Epithelial cell of esophagus (primary cell): ENCODE measurements around the gene NCSTN.
A peak's percentile ranks its signal among the peaks of the same experiment; 100 is the strongest.

ENCODE experiments used
- DNase-seq: peaks from one replicate; pipeline ENCODE4 v3.0.0; 2010; ENCODE audit warnings: low read depth
- H3K4me3 ChIP-seq: 2 replicates; pipeline ENCODE4 v1.5.1; 2011; ENCODE audit warnings: mild to moderate bottlenecking, low read length, control low read depth
- TF ChIP-seq, protein P1 (sequence below): IDR thresholded peaks from 2 replicates; pipeline ENCODE4 v1.5.1; 2011; ENCODE audit warnings: low read depth, mild to moderate bottlenecking, low read length, control low read depth, inconsistent platforms; ENCODE audit not compliant: insufficient read depth; ENCODE audit errors: missing control alignments

Gene NCSTN

DNA sequence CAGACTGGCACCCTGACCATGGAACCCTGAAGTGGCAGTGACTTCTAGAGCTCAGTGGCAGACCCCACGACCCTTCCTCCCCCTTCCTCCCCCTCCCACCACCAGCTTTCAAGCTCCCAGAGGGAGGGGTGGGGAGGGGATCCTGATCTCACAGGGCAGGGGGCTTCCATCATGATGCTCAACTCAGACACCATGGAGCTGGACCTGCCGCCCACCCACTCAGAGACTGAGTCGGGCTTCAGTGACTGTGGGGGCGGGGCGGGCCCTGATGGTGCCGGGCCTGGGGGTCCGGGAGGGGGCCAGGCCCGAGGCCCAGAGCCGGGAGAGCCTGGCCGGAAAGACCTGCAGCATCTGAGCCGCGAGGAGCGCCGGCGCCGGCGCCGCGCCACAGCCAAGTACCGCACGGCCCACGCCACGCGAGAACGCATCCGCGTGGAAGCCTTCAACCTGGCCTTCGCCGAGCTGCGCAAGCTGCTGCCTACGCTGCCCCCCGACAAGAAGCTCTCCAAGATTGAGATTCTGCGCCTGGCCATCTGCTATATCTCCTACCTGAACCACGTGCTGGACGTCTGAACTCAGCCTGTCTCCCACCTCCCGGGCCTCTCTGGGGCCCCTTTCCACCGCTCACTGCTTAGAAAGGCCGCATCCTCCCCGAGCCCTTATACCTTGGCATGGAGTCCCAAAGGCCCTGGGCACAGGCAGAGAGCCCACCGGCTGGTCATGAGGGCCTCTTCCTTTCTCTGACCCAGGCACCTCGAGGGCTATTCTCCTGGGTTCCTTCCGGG lies 27.6 kb downstream of the NCSTN start:
- no peak for DNase-seq
- TF ChIP-seq, protein P1, sequence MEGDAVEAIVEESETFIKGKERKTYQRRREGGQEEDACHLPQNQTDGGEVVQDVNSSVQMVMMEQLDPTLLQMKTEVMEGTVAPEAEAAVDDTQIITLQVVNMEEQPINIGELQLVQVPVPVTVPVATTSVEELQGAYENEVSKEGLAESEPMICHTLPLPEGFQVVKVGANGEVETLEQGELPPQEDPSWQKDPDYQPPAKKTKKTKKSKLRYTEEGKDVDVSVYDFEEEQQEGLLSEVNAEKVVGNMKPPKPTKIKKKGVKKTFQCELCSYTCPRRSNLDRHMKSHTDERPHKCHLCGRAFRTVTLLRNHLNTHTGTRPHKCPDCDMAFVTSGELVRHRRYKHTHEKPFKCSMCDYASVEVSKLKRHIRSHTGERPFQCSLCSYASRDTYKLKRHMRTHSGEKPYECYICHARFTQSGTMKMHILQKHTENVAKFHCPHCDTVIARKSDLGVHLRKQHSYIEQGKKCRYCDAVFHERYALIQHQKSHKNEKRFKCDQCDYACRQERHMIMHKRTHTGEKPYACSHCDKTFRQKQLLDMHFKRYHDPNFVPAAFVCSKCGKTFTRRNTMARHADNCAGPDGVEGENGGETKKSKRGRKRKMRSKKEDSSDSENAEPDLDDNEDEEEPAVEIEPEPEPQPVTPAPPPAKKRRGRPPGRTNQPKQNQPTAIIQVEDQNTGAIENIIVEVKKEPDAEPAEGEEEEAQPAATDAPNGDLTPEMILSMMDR = no peak
- H3K4me3 ChIP-seq = no peak overlapping the region

DNA sequence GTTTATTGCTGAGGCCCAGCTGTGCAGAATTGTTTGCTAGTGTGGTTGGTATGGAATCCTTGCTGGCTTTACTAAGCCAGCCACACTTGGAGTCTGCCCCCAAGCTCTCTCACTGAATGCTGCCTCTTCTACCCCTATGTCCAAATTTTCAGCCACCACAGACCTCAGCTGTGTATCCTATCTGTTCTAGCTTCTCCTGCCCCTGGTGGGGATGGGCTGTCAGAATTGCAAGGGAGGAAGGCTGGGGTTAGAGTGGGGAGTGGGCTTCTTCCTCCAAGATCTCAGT lies 28.1 kb downstream of the NCSTN start:
- no peak overlapping the region for H3K4me3 ChIP-seq
- TF ChIP-seq, protein P1 = no peak
- no peak for DNase-seq

DNA sequence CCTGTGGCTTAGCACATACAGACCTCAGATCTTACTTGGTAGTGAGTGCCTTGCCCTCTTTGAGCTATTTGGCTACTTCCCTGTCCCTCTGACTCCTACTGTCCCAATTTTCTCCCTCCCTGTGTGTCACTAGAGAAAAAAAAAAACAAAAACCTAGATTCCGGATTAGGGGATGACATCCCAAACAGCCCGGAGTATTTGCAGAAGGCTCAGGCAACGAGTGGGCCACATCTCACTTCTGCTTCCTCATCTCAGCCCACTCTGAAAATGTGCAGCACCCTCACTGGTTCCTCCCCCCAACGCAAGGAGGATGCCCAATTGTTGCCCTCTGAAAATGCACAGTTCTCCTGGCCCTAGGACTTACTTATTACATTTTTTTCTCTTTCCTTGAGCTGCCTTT lies 28.6 kb downstream of the NCSTN start:
- TF ChIP-seq, protein P1 = no peak
- H3K4me3 ChIP-seq = no peak overlapping the region
- no peak for DNase-seq

DNA sequence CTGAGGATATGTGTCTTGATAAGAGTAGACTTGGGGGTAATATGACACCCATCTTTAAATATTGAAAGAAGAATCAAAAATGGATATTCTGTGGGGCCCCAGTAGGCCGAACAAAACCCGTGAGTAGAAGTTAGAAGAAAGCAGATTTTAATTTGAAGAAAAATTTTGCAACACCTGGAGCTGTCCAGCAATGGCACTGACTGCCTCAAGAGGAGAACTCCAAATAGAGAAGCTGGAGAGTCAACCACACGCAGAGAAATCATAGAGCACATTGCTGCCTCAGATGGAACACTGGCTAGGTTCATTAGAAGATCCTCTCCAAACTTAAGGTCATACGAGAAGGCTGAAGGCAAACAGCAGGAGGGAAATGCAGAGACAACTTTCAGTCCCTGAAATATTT lies 30.5 kb downstream of the NCSTN start:
- DNase-seq = peak; percentile 16
- TF ChIP-seq, protein P1 = no peak

DNA sequence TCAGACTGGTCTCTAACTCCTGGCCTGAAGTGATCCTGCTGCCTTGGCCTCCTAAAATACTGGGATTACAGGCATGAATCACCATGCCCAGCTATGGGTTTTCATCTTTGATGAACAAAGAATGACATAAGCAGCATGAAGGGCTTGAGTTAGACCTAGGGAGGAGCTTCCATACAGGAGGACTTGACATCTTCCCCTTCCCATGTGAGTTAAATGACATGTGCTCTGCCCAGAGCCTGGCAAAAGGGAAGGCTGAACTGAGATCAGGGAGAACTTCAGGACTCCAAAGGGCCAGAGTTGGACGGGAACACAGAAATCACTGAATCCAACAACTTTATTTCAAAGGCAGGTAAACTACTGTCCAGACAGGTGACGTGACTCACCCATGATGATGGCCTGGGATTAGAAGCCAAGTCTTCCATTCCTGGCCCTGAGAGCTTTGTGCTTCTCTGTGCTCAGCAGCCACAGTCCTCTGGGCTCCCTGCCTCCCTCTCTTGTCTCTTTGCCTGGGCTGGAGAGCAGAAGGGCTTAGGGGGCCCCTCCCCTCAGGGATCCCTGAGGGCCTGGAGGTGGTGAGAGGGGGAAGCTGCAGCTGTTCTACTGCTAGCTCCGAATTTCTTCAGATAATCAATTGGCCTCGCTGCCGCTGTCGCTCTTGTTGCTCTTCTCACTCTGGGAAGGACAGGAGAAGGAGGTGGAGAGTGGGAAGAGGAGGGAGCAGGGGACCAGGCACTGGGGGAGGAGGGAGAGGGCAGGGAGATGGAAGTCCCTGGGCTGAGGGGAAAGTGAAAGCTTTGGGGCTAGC lies 31.3 kb downstream of the NCSTN start:
- peak; percentile 40 for DNase-seq
- no peak overlapping the region for H3K4me3 ChIP-seq
- TF ChIP-seq, protein P1 = no peak

More for the DNA sequence above, 30.5 kb downstream of the NCSTN start:
- H3K4me3 ChIP-seq = no peak overlapping the region

DNA sequence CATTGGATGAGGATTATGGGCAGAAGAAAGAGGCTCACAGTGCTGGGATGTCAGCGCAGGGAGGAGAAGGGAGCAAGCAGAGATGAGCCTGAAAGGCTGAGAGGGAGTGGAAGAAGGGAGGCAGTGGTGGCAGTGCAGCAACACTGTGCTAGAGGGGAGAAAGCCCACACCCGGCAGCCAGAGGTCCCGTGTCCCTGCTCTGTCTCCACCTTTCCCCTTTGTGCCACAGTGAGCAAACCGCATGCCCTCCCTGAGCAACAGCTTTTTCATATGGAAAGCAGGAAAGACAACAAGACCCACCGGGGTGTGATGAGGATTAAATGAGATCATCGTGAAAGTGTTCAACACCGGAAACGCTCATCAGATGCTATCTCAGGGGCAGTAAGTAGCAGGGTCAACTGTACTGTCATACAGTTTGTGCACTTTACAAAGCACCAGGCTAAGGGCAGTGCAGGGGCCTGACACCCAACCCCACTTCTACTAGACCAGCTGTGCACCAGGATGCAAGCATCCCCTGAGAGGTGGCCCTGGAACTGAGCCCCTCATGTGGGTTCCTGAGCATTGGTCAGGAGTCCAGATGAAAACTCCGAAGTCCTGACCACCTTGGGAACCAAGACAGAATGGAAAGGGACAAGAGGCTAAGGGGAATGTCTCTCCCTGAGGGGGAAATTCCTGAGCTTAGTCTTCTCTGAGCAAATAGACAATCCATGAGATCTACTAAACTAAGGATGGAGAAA lies 32.8 kb downstream of the NCSTN start:
- no peak overlapping the region for H3K4me3 ChIP-seq
- TF ChIP-seq, protein P1 = no peak
- no peak for DNase-seq
